Karpas-422 (cell line): ENCODE measurements around the gene HOXA3. TPM values are rescaled to one million over a fixed set of nuclear protein-coding genes. Genes with fewer than 3 reads are reported as not detected.

ENCODE experiments used
- DNase-seq: peaks from one replicate; pipeline ENCODE4 v3.0.0-alpha.2; 2015
- H2AFZ ChIP-seq: fragments of 200-600 bp; sonication (generic); 2 replicates; pipeline ENCODE4 v1.6.1; 2014; ENCODE audit warnings: antibody characterized with exemption, low read length, mixed read lengths
- H3K27ac ChIP-seq: fragments of 200-600 bp; sonication (generic); 2 replicates; pipeline ENCODE4 v1.5.1; 2014; ENCODE audit warnings: mild to moderate bottlenecking, low read length, moderate library complexity
- H3K27me3 ChIP-seq: fragments of 200-600 bp; sonication (generic); 2 replicates; pipeline ENCODE4 v1.6.1; 2014; ENCODE audit warnings: low read length, mixed read lengths
- H3K36me3 ChIP-seq: fragments of 200-600 bp; sonication (generic); 2 replicates; pipeline ENCODE4 v1.6.1; 2014; ENCODE audit warnings: low read length, mixed read lengths; ENCODE audit not compliant: insufficient read depth
- H3K4me1 ChIP-seq: fragments of 200-600 bp; sonication (generic); 2 replicates; pipeline ENCODE4 v1.6.1; 2014; ENCODE audit warnings: mild to moderate bottlenecking, low read length, mixed read lengths
- H3K4me2 ChIP-seq: fragments of 200-600 bp; sonication (generic); 2 replicates; pipeline ENCODE4 v1.6.1; 2014; ENCODE audit warnings: low read length, low read depth, mild to moderate bottlenecking; ENCODE audit not compliant: poor library complexity, severe bottlenecking
- H3K4me3 ChIP-seq: fragments of 200-600 bp; sonication (generic); 2 replicates; pipeline ENCODE4 v1.5.1; 2014; ENCODE audit warnings: mild to moderate bottlenecking, antibody characterized with exemption, low read length, mixed read lengths
- H3K79me2 ChIP-seq: fragments of 200-600 bp; sonication (generic); 2 replicates; pipeline ENCODE4 v1.6.1; 2014; ENCODE audit warnings: mild to moderate bottlenecking, low read length, mixed read lengths
- H3K9ac ChIP-seq: fragments of 200-600 bp; sonication (generic); 2 replicates; pipeline ENCODE4 v1.6.0; 2014; ENCODE audit warnings: low read length
- H3K9me2 ChIP-seq: fragments of 200-600 bp; sonication (generic), shearing (Covaris generic); replicated peaks from 2 replicates; pipeline ENCODE4 v1.6.0; 2014; ENCODE audit warnings: mild to moderate bottlenecking, low read length, moderate library complexity; ENCODE audit not compliant: insufficient read depth
- H3K9me3 ChIP-seq: fragments of 300-700, 200-600 bp; sonication (generic); 2 replicates; pipeline ENCODE4 v1.6.1; 2014; ENCODE audit warnings: low read length, mixed read lengths
- H4K20me1 ChIP-seq: fragments of 200-600 bp; sonication (generic); 2 replicates; pipeline ENCODE4 v1.6.1; 2014; ENCODE audit warnings: mild to moderate bottlenecking, antibody characterized with exemption, low read length, low read depth; ENCODE audit not compliant: insufficient read depth
- total RNA-seq: library from RNA; depleted of rRNA; stranded (reverse); fragments of >200 nt; shearing (Covaris generic); gene quantifications from 2 replicates; pipeline ENCODE4 v1.2.3, GENCODE V29; 2014; ENCODE audit warnings: low replicate concordance

The HOXA3 gene
- total RNA-seq, 1 experiment from 2014 or later: 1.3 TPM

- H3K9ac ChIP-seq: no peak overlapping the region
- no peak overlapping the region for H3K4me2 ChIP-seq
- no peaks in the 10 kb centered on the region for H4K20me1 ChIP-seq
Measured at GRCh38 chr7:27185854-27186667, 33.7 kb upstream of the HOXA3 start.

GRCh38 chr7:27185013-27185853, 32.9 kb upstream of the HOXA3 start, which contains the start of gene HOXA11:
HOXA11 (minus strand) TSS chr7:27185232; CDS start chr7:27185144, 88 bp downstream.
- Histone ChIP-seq H2AFZ (no peak within 1 kb of the TSS), H3K9me2 (no peaks in the 10 kb centered on the region), H3K4me1 (no peaks in the 10 kb centered on the region), H3K4me3 (no peak within 1 kb of the TSS), H3K36me3 (no peaks in the 10 kb centered on the region), H3K9ac (no peak within 1 kb of the TSS), H3K9me3 (no peaks in the 10 kb centered on the region), H4K20me1 (no peaks in the 10 kb centered on the region), H3K4me2 (no peak within 1 kb of the TSS), H3K27ac (no peak within 1 kb of the TSS), H3K27me3 (no peaks in the 10 kb centered on the region), H3K79me2 (no peaks in the 10 kb centered on the region)
- no peak for DNase-seq

More at GRCh38 chr7:27185854-27186667, 33.7 kb upstream of the HOXA3 start:
- no peaks in the 10 kb centered on the region for H3K9me3 ChIP-seq
- H3K9me2 ChIP-seq: no peaks in the 10 kb centered on the region
- DNase-seq: no peak
- H3K4me1 ChIP-seq: no peaks in the 10 kb centered on the region
- H3K27me3 ChIP-seq: no peaks in the 10 kb centered on the region
- no peak overlapping the region for H3K4me3 ChIP-seq
- H3K27ac ChIP-seq: no peak overlapping the region
- no peaks in the 10 kb centered on the region for H3K79me2 ChIP-seq
- no peak overlapping the region for H2AFZ ChIP-seq
- H3K36me3 ChIP-seq: no peaks in the 10 kb centered on the region

GRCh38 chr7:27184337-27185012, 32.1 kb upstream of the HOXA3 start:
- Histone ChIP-seq H4K20me1 (no peaks in the 10 kb centered on the region), H3K36me3 (no peaks in the 10 kb centered on the region), H3K9ac (no peak overlapping the region), H2AFZ (no peak overlapping the region), H3K9me3 (no peaks in the 10 kb centered on the region), H3K79me2 (no peaks in the 10 kb centered on the region), H3K4me1 (no peaks in the 10 kb centered on the region; the same call in 1 of the 2 replicates), H3K9me2 (no peaks in the 10 kb centered on the region), H3K27ac (no peak overlapping the region), H3K27me3 (no peaks in the 10 kb centered on the region), H3K4me3 (no peak overlapping the region), H3K4me2 (no peak overlapping the region)
- no peak for DNase-seq

GRCh38 chr7:27183682-27184336, 31.4 kb upstream of the HOXA3 start:
- Histone ChIP-seq H3K36me3 (no peaks in the 10 kb centered on the region), H3K9me2 (no peaks in the 10 kb centered on the region), H3K27ac (no peak overlapping the region), H3K4me3 (no peak overlapping the region), H4K20me1 (no peaks in the 10 kb centered on the region), H3K9me3 (no peaks in the 10 kb centered on the region), H2AFZ (no peak overlapping the region), H3K79me2 (no peaks in the 10 kb centered on the region), H3K4me2 (no peak overlapping the region), H3K27me3 (no peaks in the 10 kb centered on the region), H3K9ac (no peak overlapping the region), H3K4me1 (no peaks in the 10 kb centered on the region; the same call in 1 of the 2 replicates)
- DNase-seq: no peak

GRCh38 chr7:27182861-27183681, 30.7 kb upstream of the HOXA3 start:
- H3K4me2 ChIP-seq: no peak overlapping the region
- H3K4me1 ChIP-seq: no peaks in the 10 kb centered on the region; the same call in 1 of the 2 replicates
- H4K20me1 ChIP-seq: no peaks in the 10 kb centered on the region
- H3K27me3 ChIP-seq: no peaks in the 10 kb centered on the region
- H2AFZ ChIP-seq: no peak overlapping the region
- no peak for DNase-seq
- H3K9me3 ChIP-seq: no peaks in the 10 kb centered on the region
- H3K9ac ChIP-seq: no peak overlapping the region
- no peak overlapping the region for H3K27ac ChIP-seq
- no peak overlapping the region for H3K4me3 ChIP-seq
- H3K9me2 ChIP-seq: no peaks in the 10 kb centered on the region
- H3K79me2 ChIP-seq: no peaks in the 10 kb centered on the region
- no peaks in the 10 kb centered on the region for H3K36me3 ChIP-seq

- Histone ChIP-seq H2AFZ (no peak overlapping the region), H3K4me3 (no peak overlapping the region), H3K4me1 (no peaks in the 10 kb centered on the region; the same call in 1 of the 2 replicates), H3K36me3 (no peaks in the 10 kb centered on the region), H4K20me1 (no peaks in the 10 kb centered on the region), H3K27ac (no peak overlapping the region), H3K9me3 (no peaks in the 10 kb centered on the region), H3K4me2 (no peak overlapping the region), H3K9ac (no peak overlapping the region), H3K9me2 (no peaks in the 10 kb centered on the region), H3K79me2 (no peaks in the 10 kb centered on the region), H3K27me3 (no peaks in the 10 kb centered on the region)
- no peak for DNase-seq
Measured at GRCh38 chr7:27182285-27182841, 30.0 kb upstream of the HOXA3 start.

GRCh38 chr7:27181795-27182275, 29.5 kb upstream of the HOXA3 start:
- no peak overlapping the region for H2AFZ ChIP-seq
- H3K79me2 ChIP-seq: no peaks in the 10 kb centered on the region
- no peaks in the 10 kb centered on the region for H3K27me3 ChIP-seq
- no peaks in the 10 kb centered on the region for H3K9me2 ChIP-seq
- no peak overlapping the region for H3K4me2 ChIP-seq
- no peak for DNase-seq
- H3K36me3 ChIP-seq: no peaks in the 10 kb centered on the region
- H4K20me1 ChIP-seq: no peaks in the 10 kb centered on the region
- H3K9ac ChIP-seq: no peak overlapping the region
- H3K9me3 ChIP-seq: no peaks in the 10 kb centered on the region
- H3K4me3 ChIP-seq: no peak overlapping the region
- H3K27ac ChIP-seq: no peak overlapping the region
- no peaks in the 10 kb centered on the region; the same call in 1 of the 2 replicates for H3K4me1 ChIP-seq
